A549 treated with ZK216348 at 1 μM for 4 hours (cell line): ENCODE data around the gene KCND2. TPM values are rescaled to one million over a fixed set of nuclear protein-coding genes. Genes with fewer than 3 reads are reported as not detected.

Experiments used
- total RNA-seq: library from RNA; stranded (reverse); fragments of 200-300 nt; extraction: Qiagen RNA extraction; gene quantifications from 5 replicates; pipeline ENCODE4 v1.2.3, GENCODE V29; 2022; ENCODE audit warnings: low read depth

The KCND2 gene
- not detected in 5 replicates for total RNA-seq

DNA sequence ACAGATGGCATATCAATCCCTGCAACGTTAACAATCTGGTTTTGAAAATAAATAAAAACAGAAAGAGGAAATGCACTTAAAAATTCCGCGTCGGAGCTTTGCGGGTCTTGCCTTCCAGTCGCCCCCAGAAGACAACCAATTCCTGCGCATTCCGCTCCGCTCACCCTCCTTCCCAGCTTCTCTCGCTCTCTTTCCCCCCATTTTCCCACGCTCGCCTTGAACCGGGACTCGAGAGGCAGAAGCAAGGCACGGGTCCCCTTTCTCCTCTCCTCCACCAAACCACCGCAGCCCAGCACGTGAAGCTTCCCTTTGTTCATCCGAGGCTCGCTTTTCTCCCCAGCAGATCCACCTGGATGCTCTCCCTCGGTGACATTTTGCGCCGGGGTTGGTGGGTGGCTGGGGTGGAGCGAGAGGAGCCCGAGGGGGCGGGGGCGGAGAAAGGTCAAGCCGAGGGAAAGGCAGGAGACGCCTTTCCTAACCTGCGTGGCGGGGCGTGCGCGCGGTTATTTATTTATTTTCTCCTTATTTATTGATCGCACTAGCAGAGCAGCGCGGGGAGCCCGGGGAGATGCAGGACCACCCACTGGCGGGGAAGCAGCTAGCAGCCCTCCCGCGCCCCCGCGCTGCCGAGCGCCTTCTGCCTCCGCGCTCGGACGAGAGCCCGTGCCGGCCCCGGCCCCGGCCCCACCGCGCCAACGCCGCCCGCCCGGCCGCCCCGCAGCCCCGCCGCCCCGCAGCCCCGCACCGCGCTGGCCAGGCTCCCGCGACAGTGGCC is at the start of gene KCND2:
TSS of gene KCND2 (plus strand) at position 475 of the 775 bp plus-strand sequence.

